Adipose tissue (tissue), 3 donors: ENCODE measurements around the gene MSL3. TPM values are rescaled to one million over a fixed set of nuclear protein-coding genes. Genes with fewer than 3 reads are reported as not detected.
A peak's percentile ranks its signal among the peaks of the same experiment; 100 is the strongest.

ENCODE experiments used
- H3K27ac ChIP-seq: one replicate; pipeline ENCODE4 v1.5.1; 2013; ENCODE audit warnings: low read depth, low read length
- WGBS, 3 donors: extraction: QIAGEN DNeasy Blood & Tissue Kit; methylation state at CpG; one replicate each; pipeline ENCODE4 v1.1.7; 2013; 5-methylcytosine and 5-hydroxymethylcytosine counted together
- polyA plus RNA-seq, 3 donors: library from polyadenylated mRNA; stranded (reverse); fragments of 200-250 nt; gene quantifications; one replicate each; pipeline ENCODE4 v1.2.3, GENCODE V29; 2013
- donor health status: healthy with polysubstance abuse.
- donor health status: Bipolar disorder and iron deficiency.
- donor health status: healthy.

The MSL3 gene
- polyA plus RNA-seq, 3 donors = 8.5 to 38.6 (median 16.7) TPM

GRCh38 chrX:11756354-11757318, 1.4 kb upstream of the MSL3 start:
- WGBS, 3 donors = 57 to 77% (median 63%) methylated on average over 14 to 15 of the region's 15 CpGs
- no peak overlapping the region for H3K27ac ChIP-seq

DNA sequence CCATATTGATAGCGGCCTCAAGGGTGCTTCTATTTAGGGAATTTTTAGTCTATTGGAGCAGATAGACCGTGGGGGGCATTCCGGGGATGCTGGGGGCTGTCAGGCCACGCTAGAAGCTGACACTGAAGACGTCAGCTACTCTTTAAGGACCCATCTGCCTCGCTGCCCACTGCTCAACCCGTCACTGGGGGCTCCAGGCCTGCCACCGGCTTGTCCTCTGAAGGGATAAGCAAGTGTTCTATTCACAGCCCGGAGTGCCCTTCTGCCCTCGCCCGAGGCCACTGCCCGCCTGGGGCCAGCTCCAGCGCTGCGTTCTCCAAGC, 679 bp upstream of the MSL3 start:
- H3K27ac ChIP-seq = no peak overlapping the region
- 6 to 24% (median 6%) methylated on average over 13 to 14 of the region's 14 CpGs for WGBS, 3 donors

DNA sequence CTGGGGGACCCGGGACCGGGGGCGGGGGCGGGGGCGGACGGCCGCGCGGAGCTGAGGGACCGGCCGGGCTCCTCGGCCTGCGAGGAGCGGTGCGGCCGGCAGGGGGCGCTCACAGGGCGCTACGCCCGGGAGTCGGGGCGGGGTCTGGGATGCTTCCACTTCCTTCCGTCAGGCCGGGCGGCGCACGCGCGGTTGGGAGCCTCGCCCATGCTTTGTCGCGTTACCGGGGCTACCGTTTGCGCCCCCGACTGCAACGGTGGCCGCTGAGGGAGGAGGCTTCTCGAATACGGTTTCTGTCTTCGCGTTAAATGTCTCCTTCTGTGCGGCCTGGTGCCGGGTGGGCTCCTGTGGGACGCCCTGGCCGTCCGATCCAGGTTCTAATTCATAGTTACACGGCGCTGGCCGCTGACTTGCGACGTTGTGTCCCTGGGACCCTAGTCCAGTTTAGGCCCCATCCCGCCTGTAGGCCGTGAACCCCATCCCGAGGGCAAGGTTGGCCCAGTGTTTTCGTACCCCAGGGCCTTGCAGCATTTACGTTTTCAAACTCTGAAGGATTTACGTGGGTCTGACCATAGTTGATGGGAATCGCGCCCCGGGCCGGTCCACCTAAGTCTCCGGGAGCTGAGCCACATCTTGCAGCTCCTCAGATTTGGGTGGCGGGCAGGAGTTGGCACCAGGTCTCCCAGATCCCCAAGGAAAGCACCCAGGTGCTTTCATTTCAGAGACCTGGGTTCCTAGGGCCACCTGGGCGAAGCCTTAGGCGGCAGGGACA, 549 bp downstream of the MSL3 start:
- 0 to 41% (median 0%) methylated on average over 27 to 64 of the region's 66 CpGs for WGBS, 3 donors
- peak overlapping the region; percentile 79 for H3K27ac ChIP-seq

DNA sequence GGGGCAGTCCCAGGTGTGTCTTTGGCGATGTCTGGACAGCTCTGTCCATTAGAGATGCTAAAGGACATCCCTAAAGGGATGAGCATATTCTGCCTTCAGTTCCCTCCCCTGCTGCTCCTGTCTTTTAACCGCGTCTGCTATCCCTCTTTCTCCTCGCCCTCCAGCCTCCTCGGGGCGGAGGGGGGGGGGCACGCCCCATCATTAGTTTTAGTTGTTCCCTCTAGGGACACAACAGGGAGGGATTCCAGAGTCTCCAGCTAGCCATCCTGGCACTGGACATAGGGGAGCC, 1.1 kb downstream of the MSL3 start:
- 0 to 44% (median 0%) methylated on average over 7 of the region's 7 CpGs for WGBS, 3 donors
- peak overlapping the region; percentile 66 for H3K27ac ChIP-seq

- no peak overlapping the region for H3K27ac ChIP-seq
- WGBS, 3 donors = 2 to 27% (median 2%) methylated on average over 13 of the region's 13 CpGs
These were observed 1.6 kb downstream of the MSL3 start for GRCh38 chrX:11759461-11760311.

DNA sequence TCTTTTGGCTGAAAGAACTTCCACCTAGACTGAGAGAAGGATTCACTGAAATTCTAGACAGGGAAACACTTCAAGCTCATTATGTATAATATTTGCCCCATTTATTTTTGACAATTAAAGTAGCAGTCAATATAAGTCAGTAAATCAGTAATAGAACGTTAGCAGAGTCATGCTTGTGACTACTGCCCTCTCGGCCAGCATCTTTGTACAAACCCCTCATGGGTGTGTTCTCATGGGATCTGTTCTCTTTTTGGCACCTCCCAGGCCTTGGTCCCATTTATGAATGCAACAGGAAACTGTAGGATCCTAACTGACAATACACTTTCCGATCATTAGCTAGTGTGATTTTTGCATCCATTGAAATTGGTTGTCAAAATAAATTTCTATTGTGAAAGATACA, 2.9 kb downstream of the MSL3 start:
- H3K27ac ChIP-seq = no peak overlapping the region
- WGBS, 3 donors = 52 to 61% (median 59%) methylated on average over 3 of the region's 3 CpGs

DNA sequence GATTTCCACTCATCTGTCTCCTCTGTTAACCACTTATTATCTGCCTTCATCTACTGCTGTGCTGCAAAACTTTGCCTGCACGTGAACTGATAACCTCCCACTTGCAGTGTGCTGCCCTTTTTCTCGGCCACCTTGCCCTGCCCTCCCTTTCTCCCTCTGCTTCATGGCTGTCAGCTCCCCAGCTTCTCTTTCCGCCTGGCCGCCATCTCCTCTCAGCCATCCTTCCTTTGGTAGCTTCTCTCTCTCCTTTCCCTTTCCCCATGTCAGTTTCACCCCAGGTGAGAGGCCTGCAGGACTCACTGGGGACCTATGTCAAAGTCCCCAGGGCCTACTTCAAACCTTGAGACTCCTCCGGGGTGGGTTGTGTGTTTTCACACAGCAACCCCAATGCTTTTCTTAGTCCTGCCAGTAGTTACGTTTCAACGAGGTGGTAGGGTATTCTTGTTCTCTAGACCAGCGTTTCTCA, 6.6 kb downstream of the MSL3 start:
- no peak overlapping the region for H3K27ac ChIP-seq
- 76 to 85% (median 85%) methylated on average over 6 to 8 of the region's 8 CpGs for WGBS, 3 donors

DNA sequence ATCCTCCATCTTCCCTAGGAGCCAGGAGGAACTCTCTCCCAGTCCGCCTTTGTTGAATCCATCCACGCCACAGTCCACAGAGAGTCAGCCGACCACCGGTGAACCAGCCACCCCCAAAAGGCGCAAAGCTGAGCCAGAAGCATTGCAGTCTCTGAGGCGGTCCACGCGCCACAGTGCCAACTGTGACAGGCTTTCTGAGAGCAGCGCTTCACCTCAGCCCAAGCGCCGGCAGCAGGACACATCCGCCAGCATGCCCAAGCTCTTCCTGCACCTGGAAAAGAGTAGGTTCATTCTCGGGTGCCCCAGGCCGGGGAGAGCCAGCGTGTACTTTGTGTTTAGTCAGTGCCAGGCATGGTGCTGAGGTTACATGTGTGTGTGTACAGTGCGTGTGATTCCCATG, 7.4 kb downstream of the MSL3 start:
- H3K27ac ChIP-seq = no peak overlapping the region
- WGBS, 3 donors = 89 to 92% (median 89%) methylated on average over 15 to 16 of the region's 16 CpGs

DNA sequence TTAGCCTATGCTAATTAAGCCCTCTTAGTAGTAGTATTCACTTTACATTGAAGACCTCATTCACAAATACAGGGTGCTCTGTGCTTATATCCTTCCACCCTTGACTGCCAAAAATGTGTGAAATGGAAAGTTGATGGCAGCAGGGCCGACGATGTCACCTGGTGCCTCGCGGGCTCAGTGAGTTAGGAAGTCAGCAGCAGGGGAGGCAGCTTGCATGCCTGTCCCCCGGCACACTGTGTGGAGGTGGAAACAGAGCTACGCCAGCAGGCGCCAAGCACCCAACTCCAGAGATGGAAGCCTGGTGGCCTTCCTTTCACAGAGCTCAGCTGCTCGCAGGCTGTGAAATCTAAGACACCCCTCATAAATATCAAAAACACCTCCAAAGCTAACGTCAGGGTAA, 8.4 kb downstream of the MSL3 start:
- no peak overlapping the region for H3K27ac ChIP-seq
- 83 to 94% (median 85%) methylated on average over 9 of the region's 9 CpGs for WGBS, 3 donors

DNA sequence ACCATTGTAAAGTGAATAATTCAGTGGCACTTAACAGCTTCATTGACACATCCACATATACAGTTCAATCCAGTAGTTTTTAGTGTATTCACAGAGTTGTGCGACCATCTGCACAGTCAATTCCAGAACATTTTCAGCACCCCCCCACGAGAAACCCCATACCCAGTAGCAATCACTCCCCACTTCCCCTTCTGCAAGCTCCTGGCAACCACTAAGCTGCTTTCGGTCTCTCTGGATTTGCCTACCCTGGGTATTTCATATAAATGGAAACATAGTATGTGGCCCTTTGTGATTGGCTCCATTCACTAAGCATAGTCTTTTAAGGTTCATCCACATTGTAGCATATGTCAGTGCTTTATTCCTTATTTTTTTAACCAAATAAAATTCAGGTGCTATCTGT, 10.0 kb downstream of the MSL3 start:
- WGBS, 3 donors = 58 to 85% (median 68%) methylated on average over 3 of the region's 3 CpGs

GRCh38 chrX:11770320-11770719, 12.3 kb downstream of the MSL3 start:
- WGBS, 3 donors = 7 to 12% (median 11%) methylated on average over 12 of the region's 12 CpGs
- no peak overlapping the region for H3K27ac ChIP-seq

More for the DNA sequence above, 10.0 kb downstream of the MSL3 start:
- no peak overlapping the region for H3K27ac ChIP-seq

DNA sequence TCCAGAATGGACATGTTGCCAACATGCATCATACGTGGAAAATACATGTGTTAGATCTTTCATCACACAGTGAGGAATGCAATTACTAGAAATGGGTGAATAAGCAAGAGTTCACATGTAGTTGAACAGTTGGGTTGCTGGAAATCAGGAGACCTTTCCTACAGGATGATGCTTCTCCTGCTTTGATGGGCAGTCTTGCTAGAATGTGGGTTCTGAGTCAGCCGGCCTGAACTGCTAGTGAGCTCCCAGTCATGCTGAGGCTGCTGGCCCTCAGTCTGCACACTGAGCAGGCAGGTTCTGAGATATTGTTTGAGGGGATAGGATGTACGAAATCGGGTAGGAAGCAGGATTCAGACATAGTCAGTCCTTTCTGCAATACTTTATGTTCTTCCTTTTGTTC, 20.2 kb downstream of the MSL3 start:
- 58 to 85% (median 69%) methylated on average over 3 to 4 of the region's 4 CpGs for WGBS, 3 donors
- H3K27ac ChIP-seq = no peak overlapping the region

DNA sequence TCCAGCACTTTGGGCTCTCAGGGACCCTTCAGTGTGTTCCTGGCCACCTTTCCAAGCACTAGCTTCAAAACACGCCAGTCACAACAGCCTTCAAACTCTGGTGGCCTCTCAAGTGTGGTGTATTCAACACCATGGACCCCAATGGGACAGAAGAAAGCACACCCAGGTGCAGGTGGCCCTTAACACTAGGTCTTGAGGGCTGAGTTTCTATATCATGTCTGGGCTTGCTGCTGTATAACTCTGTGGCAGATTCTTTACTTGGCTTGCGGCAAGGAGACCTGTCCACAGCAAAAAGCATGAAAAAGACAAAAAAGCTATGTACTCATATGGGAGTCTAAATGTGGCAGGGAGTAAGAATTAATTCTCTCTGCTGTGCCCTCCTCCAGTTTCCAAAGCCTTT, 23.1 kb downstream of the MSL3 start:
- no peak overlapping the region for H3K27ac ChIP-seq
- 78 to 94% (median 92%) methylated on average over 2 of the region's 2 CpGs for WGBS, 3 donors

GRCh38 chrX:11781734-11782370, 23.8 kb downstream of the MSL3 start:
- no peak overlapping the region for H3K27ac ChIP-seq
- WGBS, 3 donors = 81 to 83% (median 81%) methylated on average over 3 of the region's 3 CpGs

DNA sequence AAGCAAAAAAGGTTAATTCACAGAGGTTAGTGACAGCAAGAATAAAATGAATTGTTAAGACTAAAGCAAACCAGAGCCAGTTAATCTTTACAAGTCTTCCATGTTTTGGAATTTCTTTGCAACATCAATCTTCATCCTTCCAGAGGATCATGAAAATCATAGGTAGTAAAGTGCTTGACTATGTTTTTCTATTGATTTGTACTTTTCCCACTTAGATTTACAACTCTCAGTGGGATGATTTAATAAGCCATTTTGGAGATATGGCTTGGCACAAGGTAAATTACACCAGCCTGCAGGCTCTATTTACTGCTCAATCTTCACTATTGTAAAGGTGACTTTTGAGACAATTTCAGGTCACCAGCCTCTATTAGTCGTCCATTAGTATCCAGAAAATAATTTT, 26.5 kb downstream of the MSL3 start:
- H3K27ac ChIP-seq = no peak overlapping the region
- 43 to 96% (median 55%) methylated on average over 1 of the region's 1 CpG for WGBS, 3 donors

GRCh38 chrX:11786862-11787261, 28.8 kb downstream of the MSL3 start:
- WGBS, 3 donors = 26 to 60% (median 42%) methylated on average over 5 of the region's 5 CpGs

DNA sequence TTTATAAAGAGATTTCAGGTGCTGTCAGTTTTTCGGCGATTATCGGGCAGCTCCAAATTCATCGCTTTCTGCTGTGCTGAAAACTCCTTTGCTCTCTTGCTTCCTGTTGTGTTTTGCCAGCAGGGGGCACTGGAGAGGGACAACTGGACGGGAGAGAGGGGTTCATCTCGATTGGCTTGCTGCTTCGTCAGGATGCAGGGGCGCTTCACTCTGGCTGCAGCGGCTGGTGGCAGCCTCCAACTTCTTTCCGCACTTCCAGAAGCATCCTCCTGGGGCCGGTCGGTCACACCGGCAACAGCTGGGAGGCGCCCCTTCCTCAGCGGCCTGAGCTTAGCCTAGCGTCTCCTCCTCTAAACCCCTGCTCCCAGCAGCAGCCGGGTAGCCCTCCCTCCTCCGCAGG, 29.5 kb downstream of the MSL3 start:
- no peak overlapping the region for H3K27ac ChIP-seq
- 10 to 33% (median 18%) methylated on average over 18 of the region's 18 CpGs for WGBS, 3 donors

More at GRCh38 chrX:11786862-11787261, 28.8 kb downstream of the MSL3 start:
- H3K27ac ChIP-seq = no peak overlapping the region

- H3K27ac ChIP-seq = no peak overlapping the region
- WGBS, 3 donors = 70 to 80% (median 70%) methylated on average over 1 of the region's 1 CpG
These were observed 31.8 kb downstream of the MSL3 start for GRCh38 chrX:11789809-11790208.
